ENCODE results near the gene DLGAP1. TPM values are rescaled to one million over a fixed set of nuclear protein-coding genes. Genes with fewer than 3 reads are reported as not detected.

The DLGAP1 gene
- total and polyA plus RNA-seq, 4 donors, result 0.54 to 11.8 (median 3.1) TPM

- Histone ChIP-seq H3K9ac (ENCODE audit: insufficient read depth in 1 of 2, low read length in 2 of 2) (peak overlapping the region; percentile 84 to 94), H3K36me3 (ENCODE audit: control insufficient read depth in 4 of 4, insufficient read depth in 4 of 4, low read length in 4 of 4) (no peaks in the 10 kb centered on the region), H3K27ac (ENCODE audit: low read depth in 1 of 2, low read length in 1 of 2) (peak overlapping the region; percentile 94 to 99), H3K4me1 (ENCODE audit: control insufficient read depth in 5 of 5, insufficient read depth in 5 of 5, low read length in 5 of 5) (peaks cover 11 to 42% (median 11%) of the 10 kb centered on the region in 5 donors), H3K4me3 (peak overlapping the region; percentile 20), H3K27me3 (ENCODE audit: control insufficient read depth in 3 of 3, insufficient read depth in 3 of 3, low read length in 2 of 3) (no peaks in the 10 kb centered on the region), H3K9me3 (ENCODE audit: control insufficient read depth in 4 of 4, insufficient read depth in 3 of 4, low read length in 3 of 4) (no peaks in the 10 kb centered on the region)
- no peak for TF ChIP-seq CTCF (IDR thresholded peaks at IDR 0.05; ENCODE audit: control extremely low read depth, extremely low read depth)
- ATAC-seq (ENCODE audit: insufficient read depth, low FRiP score), result no peak
- WGBS, 2 donors, result 14 to 24% methylated on average over 8 of the region's 8 CpGs
- DNase-seq, result peak; percentile 44 to 79 (median 62)
These were observed 860.2 kb downstream of the DLGAP1 start for GRCh38 chr18:3594760-3595368.

- WGBS, 2 donors, result 0% methylated on average over 17 of the region's 17 CpGs
- H3K27ac ChIP-seq (ENCODE audit: low read depth in 1 of 2, low read length in 1 of 2), result peak overlapping the region; percentile 98 to 99
- no peaks in the 10 kb centered on the region for H3K36me3 ChIP-seq (ENCODE audit: control insufficient read depth in 4 of 4, insufficient read depth in 4 of 4, low read length in 4 of 4)
- peak overlapping the region; percentile 20 for H3K4me3 ChIP-seq
- peak; percentile 95 to 98 (median 98) for DNase-seq
- peak; percentile 80 for ATAC-seq (ENCODE audit: insufficient read depth, low FRiP score)
- TF ChIP-seq CTCF (IDR thresholded peaks at IDR 0.05; ENCODE audit: control extremely low read depth, extremely low read depth), result peak; percentile 78
- H3K9me3 ChIP-seq (ENCODE audit: control insufficient read depth in 4 of 4, insufficient read depth in 3 of 4, low read length in 3 of 4), result no peaks in the 10 kb centered on the region
- peaks cover 9 to 42% (median 11%) of the 10 kb centered on the region in 5 donors for H3K4me1 ChIP-seq (ENCODE audit: control insufficient read depth in 5 of 5, insufficient read depth in 5 of 5, low read length in 5 of 5)
- no peaks in the 10 kb centered on the region for H3K27me3 ChIP-seq (ENCODE audit: control insufficient read depth in 3 of 3, insufficient read depth in 3 of 3, low read length in 2 of 3)
- peak overlapping the region; percentile 84 to 94 for H3K9ac ChIP-seq (ENCODE audit: insufficient read depth in 1 of 2, low read length in 2 of 2)
These were observed 861.0 kb downstream of the DLGAP1 start for GRCh38 chr18:3593904-3594759.

- no peak for TF ChIP-seq CTCF (IDR thresholded peaks at IDR 0.05; ENCODE audit: control extremely low read depth, extremely low read depth)
- WGBS, 2 donors, result 14 to 17% methylated on average over 11 of the region's 11 CpGs
- no peak overlapping the region for H3K4me3 ChIP-seq
- no peaks in the 10 kb centered on the region for H3K36me3 ChIP-seq (ENCODE audit: control insufficient read depth in 4 of 4, insufficient read depth in 4 of 4, low read length in 4 of 4)
- no peaks in the 10 kb centered on the region for H3K9me3 ChIP-seq (ENCODE audit: control insufficient read depth in 4 of 4, insufficient read depth in 3 of 4, low read length in 3 of 4)
- no peak for ATAC-seq (ENCODE audit: insufficient read depth, low FRiP score)
- H3K4me1 ChIP-seq (ENCODE audit: control insufficient read depth in 5 of 5, insufficient read depth in 5 of 5, low read length in 5 of 5), result peaks cover 7 to 42% (median 11%) of the 10 kb centered on the region in 5 donors
- DNase-seq, result peak in 1 of 3 donors; percentile 78
- H3K27ac ChIP-seq (ENCODE audit: low read depth in 1 of 2, low read length in 1 of 2), result peak overlapping the region; percentile 97 to 99
- peak overlapping the region; percentile 64 to 80 for H3K9ac ChIP-seq (ENCODE audit: insufficient read depth in 1 of 2, low read length in 2 of 2)
- H3K27me3 ChIP-seq (ENCODE audit: control insufficient read depth in 3 of 3, insufficient read depth in 3 of 3, low read length in 2 of 3), result no peaks in the 10 kb centered on the region
These were observed 861.7 kb downstream of the DLGAP1 start for GRCh38 chr18:3593381-3593903.

Measured in lung (tissue), 12 donors.